Calu3 (cell line): Measurements from ENCODE around the gene RPP14. TPM values are rescaled to one million over a fixed set of nuclear protein-coding genes. Genes with fewer than 3 reads are reported as not detected.

Experiments used
- Bru-seq: library from RNA; stranded (reverse); fragments of 400-500 nt; gene quantifications from one replicate; lab custom pipeline; 2021; lab: Mats Ljungman, UMichigan
- BruChase-seq, 2 experiments: library from RNA; stranded (reverse); fragments of 400-500 nt; gene quantifications; one replicate each; lab custom pipeline; 2021; lab: Mats Ljungman, UMichigan
- BruUV-seq: library from RNA; stranded (reverse); fragments of 400-500 nt; replicated peaks from 2 replicates; lab custom pipeline; 2021; lab: Mats Ljungman, UMichigan
- CTCF ChIA-PET: fragments of 300-600 bp; sonication (Branson Sonifier 250); formaldehyde crosslinking; loops from one replicate; lab custom pipeline; 2022; ENCODE audit warnings: antibody characterized with exemption; lab: Charles Lee
- DNase-seq: peaks from one replicate; pipeline ENCODE4 v3.0.0; 2022
- H3K27ac Mint-ChIP-seq: one replicate; pipeline ENCODE4 v1.8.0; 2022; ENCODE audit warnings: mixed read lengths; ENCODE audit not compliant: unreplicated experiment
- H3K27me3 Mint-ChIP-seq: one replicate; pipeline ENCODE4 v1.8.0; 2022; ENCODE audit warnings: mixed read lengths; ENCODE audit not compliant: unreplicated experiment
- H3K36me3 Mint-ChIP-seq: one replicate; pipeline ENCODE4 v1.8.0; 2022; ENCODE audit warnings: mild to moderate bottlenecking, moderate library complexity, mixed read lengths; ENCODE audit not compliant: insufficient read depth, unreplicated experiment
- H3K4me1 Mint-ChIP-seq: one replicate; pipeline ENCODE4 v1.8.0; 2022; ENCODE audit warnings: mild to moderate bottlenecking, low read depth, mixed read lengths; ENCODE audit not compliant: unreplicated experiment
- H3K4me3 Mint-ChIP-seq: one replicate; pipeline ENCODE4 v1.8.0; 2022; ENCODE audit warnings: mild to moderate bottlenecking, low read depth, moderate library complexity, mixed read lengths; ENCODE audit not compliant: unreplicated experiment
- H3K9me3 Mint-ChIP-seq: one replicate; pipeline ENCODE4 v1.8.0; 2022; ENCODE audit warnings: low read depth, mixed read lengths; ENCODE audit not compliant: unreplicated experiment
- intact Hi-C: fragments of 100-400 bp; cut with micrococcal nuclease; formaldehyde crosslinking; loops from one replicate; pipeline ENCODE4 v1.10.0; 2022; ENCODE audit not compliant: unreplicated experiment
- long read RNA-seq: library from polyadenylated mRNA; stranded (forward); transcript quantifications from one replicate; pipeline ENCODE4 v2.0.0, GENCODE V29; 2022
- total RNA-seq: library from RNA; stranded (reverse); gene quantifications from 2 replicates; pipeline ENCODE4 v1.2.3, GENCODE V29; 2022
- TF ChIP-seq, protein P1 (sequence below): fragments of 200-600 bp; IDR thresholded peaks from one replicate; pipeline ENCODE4 v1.8.0; 2022; ENCODE audit warnings: antibody characterized with exemption; ENCODE audit not compliant: unreplicated experiment

Gene RPP14
- total RNA-seq (17.2 and 18.4 TPM in 2 replicates), Bru-seq, nascent RNA (percentile 82 among the genes with signal in this experiment), BruChase-seq, experiment 1, labeled RNA remaining after a 6-hour chase (percentile 90 among the genes with signal in this experiment), BruChase-seq, experiment 2, labeled RNA remaining after a 2-hour chase (percentile 96 among the genes with signal in this experiment)
- long read RNA-seq, full-length matches to known transcripts = 15 of 23 reads
- long read RNA-seq, partial matches to known transcripts = 0 of 23 reads
- long read RNA-seq, other reads (novel, unspliced or antisense) = 8 of 23 reads

DNA sequence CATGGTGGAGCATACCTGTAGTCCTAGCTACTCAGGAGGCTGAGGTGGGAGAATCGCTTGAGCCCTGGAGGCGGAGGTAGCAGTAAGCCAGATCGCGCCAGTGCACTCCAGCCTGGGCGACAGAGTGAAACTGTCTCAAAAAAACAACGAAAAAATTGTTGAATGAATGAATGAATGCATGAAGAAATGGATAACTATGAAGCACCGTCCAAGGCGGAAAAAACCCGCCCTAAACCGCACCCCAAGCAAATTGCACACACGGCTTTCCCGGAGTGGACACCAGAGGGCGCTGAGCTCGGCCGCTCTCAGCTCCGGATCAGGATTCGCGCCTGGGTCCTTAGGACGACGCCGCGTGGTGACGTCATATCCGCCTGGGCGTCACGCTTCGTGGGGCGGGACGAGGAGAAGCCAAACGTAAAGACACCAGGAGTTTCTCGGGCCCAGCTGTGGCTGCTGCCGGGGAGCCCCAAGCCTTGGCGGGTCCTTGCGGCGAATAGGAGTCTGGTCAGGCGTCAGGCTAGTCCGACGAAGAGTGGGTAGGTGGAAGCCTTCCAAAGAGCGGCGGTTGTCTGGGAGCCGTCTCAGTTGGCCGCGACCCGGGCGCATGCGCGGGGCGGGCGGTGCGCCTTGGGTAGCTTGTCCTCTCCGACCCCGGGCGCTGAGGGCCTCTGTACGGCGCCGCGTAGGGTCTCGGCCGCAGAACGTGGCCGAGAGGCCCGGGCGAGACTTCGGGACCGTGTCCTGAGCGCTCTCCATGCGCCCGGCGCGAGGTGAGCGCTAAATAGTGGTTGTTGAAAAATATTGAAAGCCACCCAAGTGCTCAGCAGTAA lies at the start of gene RPP14, which contains the start of gene HTD2:
Gene RPP14 (plus strand): TSS at position 364 of the 830 bp plus-strand sequence. CDS start 4,085 bp downstream, outside the sequence.
Gene HTD2 (plus strand): TSS at position 639 of the 830 bp plus-strand sequence. CDS start 11,094 bp downstream, outside the sequence.
- TSS peak; percentile 36 for BruUV-seq
- intact Hi-C loops = no loop called here

DNA sequence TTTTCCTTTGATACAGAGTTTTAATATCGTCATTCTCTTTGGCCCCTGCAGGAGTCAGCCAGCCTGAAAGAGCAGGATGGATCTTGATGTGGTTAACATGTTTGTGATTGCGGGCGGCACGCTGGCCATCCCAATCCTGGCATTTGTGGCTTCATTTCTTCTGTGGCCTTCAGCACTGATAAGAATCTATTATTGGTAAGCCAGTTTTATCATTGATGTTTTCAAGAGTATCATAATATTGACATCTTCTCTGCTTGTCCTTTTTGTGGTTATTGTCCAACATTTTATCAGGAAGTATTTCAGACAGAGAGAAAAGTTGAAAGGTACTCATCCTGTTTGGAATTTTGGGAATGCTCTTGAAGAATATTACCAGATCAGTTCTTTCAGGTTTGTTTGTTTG lies 49.5 kb upstream of the RPP14 start:
- TF ChIP-seq, protein P1, sequence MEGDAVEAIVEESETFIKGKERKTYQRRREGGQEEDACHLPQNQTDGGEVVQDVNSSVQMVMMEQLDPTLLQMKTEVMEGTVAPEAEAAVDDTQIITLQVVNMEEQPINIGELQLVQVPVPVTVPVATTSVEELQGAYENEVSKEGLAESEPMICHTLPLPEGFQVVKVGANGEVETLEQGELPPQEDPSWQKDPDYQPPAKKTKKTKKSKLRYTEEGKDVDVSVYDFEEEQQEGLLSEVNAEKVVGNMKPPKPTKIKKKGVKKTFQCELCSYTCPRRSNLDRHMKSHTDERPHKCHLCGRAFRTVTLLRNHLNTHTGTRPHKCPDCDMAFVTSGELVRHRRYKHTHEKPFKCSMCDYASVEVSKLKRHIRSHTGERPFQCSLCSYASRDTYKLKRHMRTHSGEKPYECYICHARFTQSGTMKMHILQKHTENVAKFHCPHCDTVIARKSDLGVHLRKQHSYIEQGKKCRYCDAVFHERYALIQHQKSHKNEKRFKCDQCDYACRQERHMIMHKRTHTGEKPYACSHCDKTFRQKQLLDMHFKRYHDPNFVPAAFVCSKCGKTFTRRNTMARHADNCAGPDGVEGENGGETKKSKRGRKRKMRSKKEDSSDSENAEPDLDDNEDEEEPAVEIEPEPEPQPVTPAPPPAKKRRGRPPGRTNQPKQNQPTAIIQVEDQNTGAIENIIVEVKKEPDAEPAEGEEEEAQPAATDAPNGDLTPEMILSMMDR = no peak
- intact Hi-C loops = no loop called here
- Mint-ChIP-seq H3K4me3 (no peak overlapping the region), H3K27me3 (no peaks in the 10 kb centered on the region), H3K4me1 (no peaks in the 10 kb centered on the region), H3K9me3 (no peaks in the 10 kb centered on the region), H3K36me3 (no peaks in the 10 kb centered on the region), H3K27ac (no peak overlapping the region)
- no peak for DNase-seq
- no TSS peak for BruUV-seq
- CTCF ChIA-PET = no interaction called here

More for the DNA sequence above, at the start of gene RPP14, which contains the start of gene HTD2:
- Mint-ChIP-seq H3K36me3 (peaks cover 34% of the 10 kb centered on the region), H3K27me3 (peaks cover 18% of the 10 kb centered on the region), H3K4me1 (no peaks in the 10 kb centered on the region), H3K27ac (peak within 1 kb of the TSS; percentile 94), H3K4me3 (peak within 1 kb of the TSS; percentile 99), H3K9me3 (no peaks in the 10 kb centered on the region)
- CTCF ChIA-PET = interaction anchor here (0.7 to 1.8 kb wide), 14 partner anchors 11 to 335 kb away, joined by 3 to 21 read pairs (median 4); no protein-coding TSS in a partner anchor
- peak; percentile 97 for DNase-seq
- TF ChIP-seq, protein P1 = peak; percentile 77

DNA sequence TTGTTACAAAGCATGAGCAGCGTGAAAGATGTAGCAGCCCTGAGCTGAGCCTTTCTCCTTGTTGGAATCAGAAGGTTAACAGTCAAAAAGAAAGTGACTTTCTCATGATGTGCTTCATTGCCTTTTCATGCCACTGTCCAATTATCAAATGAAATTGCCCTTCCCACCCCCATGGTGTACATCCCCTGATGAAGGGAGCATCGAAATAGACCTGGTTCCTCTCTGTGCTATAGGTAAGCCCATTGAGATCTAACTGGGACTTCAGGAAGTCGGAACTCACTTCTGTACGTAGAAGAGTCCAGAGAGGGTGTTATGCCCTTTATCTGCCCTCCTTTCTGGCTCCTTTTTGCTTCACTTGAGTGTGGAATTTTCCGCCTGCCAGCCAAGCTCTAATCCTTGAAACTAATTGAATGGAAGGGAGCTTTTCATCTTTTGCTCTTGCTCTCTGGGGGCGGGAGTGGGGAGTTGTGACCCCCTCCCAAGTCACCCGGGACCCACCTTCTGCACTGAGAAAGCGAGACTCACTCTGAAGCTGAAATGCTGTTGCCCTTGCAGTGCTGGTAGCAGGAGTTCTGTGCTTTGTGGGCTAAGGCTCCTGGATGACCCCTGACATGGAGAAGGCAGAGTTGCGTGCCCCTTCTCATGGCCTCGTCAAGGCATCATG lies 47.5 kb upstream of the RPP14 start:
- no TSS peak for BruUV-seq
- Mint-ChIP-seq H3K36me3 (no peaks in the 10 kb centered on the region), H3K9me3 (no peaks in the 10 kb centered on the region), H3K4me3 (no peak overlapping the region), H3K27me3 (no peaks in the 10 kb centered on the region), H3K4me1 (no peaks in the 10 kb centered on the region), H3K27ac (no peak overlapping the region)
- CTCF ChIA-PET = no interaction called here
- DNase-seq = no peak
- TF ChIP-seq, protein P1 = no peak
- intact Hi-C loops = no loop called here

DNA sequence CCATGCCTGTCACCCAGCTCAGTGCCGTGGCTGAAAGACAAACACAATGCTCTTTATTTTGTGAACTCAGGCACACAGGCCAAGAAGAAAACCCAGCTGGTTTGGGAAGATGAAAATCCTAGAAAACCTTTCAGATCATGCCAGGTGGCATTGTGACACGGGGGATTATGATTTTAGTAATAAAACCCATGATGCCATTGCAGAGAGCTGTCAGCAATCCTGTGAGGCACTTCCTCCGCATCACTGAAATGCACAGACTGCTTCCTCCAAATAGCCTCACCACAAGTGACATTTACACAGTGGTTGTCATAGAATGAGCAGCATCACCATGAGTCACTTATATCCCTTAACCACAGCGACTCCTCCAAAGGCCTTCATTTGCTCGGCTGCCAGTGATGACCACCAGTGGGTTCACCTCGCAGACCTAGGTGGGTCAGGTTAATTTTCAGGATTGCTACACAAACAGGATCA lies 45.7 kb upstream of the RPP14 start:
- Mint-ChIP-seq H3K27ac (no peak overlapping the region), H3K4me3 (no peak overlapping the region), H3K9me3 (no peaks in the 10 kb centered on the region), H3K36me3 (no peaks in the 10 kb centered on the region), H3K27me3 (no peaks in the 10 kb centered on the region), H3K4me1 (no peaks in the 10 kb centered on the region)
- no peak for DNase-seq
- intact Hi-C loops = no loop called here
- TF ChIP-seq, protein P1 = no peak
- no TSS peak for BruUV-seq
- CTCF ChIA-PET = interaction anchor here (0.5 kb wide), 1 partner anchor 8 kb away, joined by 5 read pairs; no protein-coding TSS in a partner anchor
